ENCODE results near the gene ENDOV.

The ENDOV gene

GRCh38 chr17:80432961-80433550, 18.1 kb downstream of the ENDOV start:
- no peak for DNase-seq

DNA sequence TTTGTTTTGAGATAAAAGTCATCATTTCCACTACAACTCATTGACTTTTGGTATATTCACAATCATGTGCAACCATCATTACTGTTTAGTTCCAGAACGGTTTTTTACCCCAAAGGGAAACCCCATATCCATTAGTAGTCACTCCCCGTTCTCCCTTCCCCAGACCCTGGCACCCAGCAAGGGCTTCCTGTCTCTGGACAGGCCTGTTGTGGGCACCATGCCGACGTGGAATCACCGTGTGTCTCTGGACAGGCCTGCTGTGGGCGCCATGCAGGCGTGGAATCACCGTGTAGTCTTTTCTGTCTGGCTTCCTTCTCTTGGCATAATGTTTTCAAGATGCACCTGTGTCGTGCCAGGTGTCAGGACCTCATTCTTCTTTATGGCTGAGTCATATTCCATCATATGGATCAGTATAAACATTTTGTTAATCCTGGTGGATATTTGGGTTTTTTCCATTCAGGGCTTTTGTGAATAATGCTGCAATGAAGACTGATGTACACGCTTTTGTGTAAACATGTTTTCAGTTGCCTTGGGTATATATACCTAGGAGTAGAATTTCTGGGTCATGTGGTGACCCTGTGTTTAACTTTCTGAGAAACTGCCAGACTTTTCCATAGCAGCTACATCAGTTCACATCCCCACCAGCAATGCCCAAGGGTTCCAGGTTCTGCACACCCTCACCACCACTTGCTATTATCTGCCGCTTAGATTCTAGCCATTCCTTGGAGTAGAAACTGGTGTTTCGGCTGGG, 19.1 kb downstream of the ENDOV start:
- no peak for DNase-seq

DNA sequence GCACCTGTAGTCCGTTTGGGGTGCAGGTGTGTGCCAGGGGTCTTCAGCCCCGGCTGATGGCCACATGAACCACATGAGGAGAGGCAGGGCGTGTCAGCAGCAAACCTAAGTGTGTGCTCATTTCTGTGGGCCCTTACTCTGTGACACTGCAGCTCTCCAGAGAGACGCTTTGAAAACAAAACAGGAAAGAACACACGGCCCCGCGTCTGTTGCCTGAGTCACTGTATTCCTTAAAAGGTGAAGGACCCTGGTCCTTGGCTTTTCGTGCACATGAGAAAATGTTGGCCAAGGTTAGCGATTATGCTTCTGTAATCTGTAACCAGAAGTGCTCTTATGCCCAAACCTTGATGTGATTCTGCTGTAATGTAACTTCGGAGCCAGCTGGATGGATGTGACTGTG, 22.6 kb downstream of the ENDOV start:
- no peak for DNase-seq

DNA sequence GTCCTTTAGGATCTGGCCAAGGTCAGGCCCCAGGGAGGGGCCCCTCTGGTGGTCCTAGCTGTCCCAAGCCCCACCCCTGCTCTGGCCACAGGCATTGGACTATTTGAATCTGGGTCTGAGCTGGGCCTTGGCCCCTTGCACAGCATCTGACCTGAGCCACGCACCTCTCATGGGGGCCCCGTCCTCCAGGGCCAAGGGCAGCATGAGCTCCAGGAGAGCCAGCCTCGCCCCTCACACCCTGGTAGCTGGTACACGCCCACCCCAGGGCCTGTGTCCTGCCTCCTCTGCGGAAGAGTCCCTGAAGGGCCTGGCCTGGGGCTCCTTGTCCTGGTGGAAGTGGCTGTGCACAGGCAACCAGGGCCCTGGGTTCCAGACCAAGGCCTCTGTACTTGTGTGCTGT, 23.8 kb downstream of the ENDOV start:
- no peak for DNase-seq

DNA sequence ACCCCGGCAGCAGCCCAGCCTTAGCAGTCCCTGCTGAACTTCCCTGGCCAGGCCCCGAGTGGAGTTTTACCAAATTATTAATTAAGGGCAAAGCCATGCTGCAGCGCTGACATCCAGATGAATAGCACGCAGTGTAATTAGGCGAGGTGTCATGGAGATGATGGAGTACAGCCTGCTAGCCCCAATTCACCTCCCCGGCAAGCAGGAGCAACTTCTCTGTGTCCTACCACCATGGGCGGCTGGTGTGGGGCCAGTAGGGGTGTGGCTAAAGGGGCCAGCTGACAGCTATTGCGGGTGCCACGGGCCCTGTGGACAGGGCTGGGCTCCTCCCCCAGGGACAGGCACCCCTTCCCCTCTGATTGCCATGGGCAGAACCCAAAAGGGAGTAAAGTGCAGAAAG, 24.5 kb downstream of the ENDOV start:
- no peak for DNase-seq

DNA sequence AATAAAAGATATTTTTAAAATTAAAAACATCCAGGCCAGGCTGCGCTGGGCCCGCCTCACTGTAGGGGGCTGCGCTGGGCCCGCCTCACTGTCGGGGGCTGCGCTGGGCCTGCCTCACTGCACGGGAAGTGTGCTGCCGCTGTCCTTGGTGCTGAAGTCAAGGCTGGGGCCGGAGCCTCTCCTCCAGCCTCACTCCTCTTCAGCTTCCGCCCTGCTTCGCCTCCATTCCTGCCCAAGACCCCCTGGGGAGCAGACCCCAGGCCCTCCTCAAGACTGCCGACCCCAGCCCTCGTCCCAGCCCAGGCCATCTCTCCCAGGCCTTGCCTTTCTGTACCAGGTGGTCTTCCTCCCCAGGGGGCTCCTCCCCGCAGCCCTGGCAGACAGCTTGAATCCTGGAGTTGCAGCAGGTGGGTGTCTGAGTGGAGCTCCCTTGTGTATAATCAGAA, 26.2 kb downstream of the ENDOV start:
- DNase-seq = no peak

DNA sequence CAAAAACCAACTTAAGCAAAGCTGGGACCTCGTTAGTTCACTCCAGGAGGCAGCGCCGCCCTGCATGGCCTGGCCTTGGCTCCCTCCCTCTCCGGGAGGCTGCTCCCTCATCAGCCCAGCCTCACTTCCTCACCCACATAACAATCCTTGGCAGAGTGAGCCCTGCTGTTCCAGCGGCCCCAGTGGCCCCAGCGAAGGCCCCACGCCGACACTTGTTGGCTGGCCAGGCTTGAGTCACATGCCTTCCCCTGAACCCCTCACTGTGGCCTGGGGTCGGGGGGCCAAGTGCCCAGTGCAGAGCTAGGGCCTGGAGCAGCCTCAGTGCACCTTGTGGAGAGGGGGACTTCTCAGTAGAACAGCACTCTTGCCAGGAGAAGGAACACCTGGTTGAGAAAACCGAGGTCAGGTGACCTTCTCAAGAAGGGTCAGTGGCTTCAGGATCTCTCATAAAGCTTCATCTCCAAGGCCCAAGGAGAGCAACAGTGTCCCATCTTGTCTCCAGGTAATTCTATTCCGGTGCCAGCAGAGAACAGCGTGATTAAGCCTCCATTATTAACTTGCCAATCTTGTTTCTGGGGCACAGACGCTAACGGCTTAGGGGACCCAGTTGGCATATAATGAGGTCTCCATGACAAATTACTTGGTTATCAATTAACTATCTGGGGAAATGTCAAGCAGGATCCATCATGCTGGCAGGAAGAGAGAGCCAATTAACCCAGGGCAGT, 26.8 kb downstream of the ENDOV start:
- no peak for DNase-seq

DNA sequence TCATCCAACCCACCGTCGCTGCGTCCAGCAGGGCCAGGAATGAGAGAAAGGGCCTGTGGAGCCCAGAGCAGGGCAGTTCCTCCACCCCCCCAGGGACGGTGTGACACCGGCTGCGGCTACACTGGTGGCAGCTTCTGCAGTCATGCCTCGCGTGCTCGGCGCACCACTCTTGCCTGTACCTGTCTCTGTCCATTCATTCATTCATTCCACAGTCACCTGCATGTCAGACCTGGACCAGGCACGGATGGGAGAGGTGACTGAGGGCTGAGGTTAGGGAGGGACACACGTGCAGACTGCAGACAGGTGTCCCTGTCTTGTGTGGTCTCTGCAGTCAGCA, 27.3 kb downstream of the ENDOV start:
- no peak for DNase-seq

- DNase-seq = no peak
Measured at GRCh38 chr17:80442764-80443163, 27.8 kb downstream of the ENDOV start.

DNA sequence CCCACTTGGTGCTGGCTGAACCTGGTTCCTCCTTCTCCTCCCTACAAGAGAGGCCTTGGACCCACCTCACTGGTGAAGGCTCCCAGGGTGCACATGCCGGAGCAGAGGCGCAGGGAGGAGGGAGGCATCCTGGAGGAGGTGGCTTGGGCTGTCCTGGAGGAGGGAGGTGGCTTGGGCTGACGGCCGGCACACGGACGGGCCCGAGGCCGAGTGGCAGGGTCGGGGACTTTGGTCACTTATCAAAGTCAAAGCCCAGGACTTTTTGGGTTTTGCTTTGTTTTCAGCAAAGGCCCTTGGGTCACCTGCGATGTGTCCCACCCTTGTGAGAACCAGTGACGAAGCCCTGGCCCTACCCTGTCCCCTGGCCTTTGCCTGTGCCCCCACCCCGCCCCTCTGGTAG, 28.5 kb downstream of the ENDOV start:
- no peak for DNase-seq

DNA sequence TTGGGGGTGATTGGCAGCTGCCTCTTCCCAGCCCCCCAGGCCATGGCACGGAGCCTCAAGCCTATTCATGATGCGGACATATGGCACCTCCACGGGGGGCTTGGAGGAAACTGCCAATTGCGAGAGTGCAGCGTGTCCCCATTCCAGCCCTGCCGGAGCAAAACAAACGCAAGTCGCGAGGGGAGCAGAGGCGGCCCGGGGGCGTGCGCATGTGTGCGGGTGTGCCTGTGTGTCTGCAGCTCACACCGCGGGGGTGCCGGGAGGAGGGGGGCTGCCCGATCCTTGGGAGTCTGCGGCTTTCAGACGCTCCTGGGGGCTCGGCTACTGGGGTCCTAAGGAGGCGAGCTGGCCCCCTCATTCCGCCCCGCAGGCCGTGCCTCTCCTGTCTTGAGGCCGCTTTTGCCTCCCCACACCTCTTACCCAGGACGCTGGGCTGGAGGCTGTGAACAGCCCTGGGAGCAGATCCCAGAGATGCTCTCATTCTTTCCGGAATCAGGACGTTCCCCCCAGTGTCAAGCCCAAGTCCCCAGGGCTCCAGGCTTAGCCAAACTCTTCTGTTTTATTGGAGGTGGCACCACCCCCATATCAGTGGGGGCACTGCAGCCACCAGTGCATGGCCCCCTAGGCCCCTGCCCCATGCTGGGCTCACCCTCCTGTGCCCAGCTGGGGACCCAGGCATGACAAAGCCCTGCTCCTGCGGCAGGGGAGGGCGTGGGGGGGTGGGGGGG, 29.1 kb downstream of the ENDOV start:
- DNase-seq = no peak

GRCh38 chr17:80444644-80444979, 29.6 kb downstream of the ENDOV start:
- DNase-seq = no peak

GRCh38 chr17:80445007-80445725, 30.2 kb downstream of the ENDOV start:
- no peak for DNase-seq

GRCh38 chr17:80445726-80446110, 30.8 kb downstream of the ENDOV start:
- DNase-seq = no peak

DNA sequence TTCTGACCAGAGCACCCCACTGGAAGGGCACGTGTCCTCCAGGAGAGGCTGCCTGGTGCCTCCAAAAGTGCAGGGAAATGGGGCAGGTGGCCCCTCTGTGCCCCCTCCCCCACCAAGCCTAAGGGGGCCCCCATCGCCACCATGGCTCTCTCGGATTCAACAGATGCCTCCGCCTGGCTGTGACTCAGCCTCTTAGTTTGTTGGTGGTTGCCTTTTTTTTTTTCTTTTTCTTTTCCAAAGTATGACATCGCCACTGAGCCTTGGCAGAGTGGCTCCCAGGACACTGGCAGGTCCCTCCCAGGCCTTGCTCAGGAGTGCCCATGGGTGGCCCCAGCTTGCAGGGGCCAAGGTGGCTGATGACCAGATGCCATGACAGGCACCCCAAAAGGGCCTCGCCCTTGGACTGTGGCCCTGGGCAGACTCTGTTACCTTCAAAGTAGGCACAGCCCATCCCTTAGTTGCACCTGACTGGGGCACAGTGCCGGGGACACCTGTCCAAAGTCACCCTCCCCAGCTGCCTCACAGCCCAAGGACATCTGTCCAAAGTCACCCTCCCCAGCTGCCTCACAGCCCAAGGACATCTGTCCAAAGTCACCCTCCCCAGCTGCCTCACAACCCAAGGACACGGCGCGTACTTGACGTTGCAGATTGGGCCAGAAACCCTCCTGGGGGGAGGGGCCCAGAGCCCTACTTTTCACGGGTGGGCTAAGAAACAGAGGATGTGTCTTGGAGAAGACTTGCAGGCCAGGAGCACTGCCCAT, 31.9 kb downstream of the ENDOV start:
- DNase-seq = no peak

GRCh38 chr17:80447790-80448189, 32.8 kb downstream of the ENDOV start:
- no peak for DNase-seq

- DNase-seq = no peak
Measured at GRCh38 chr17:80449194-80449929, 34.4 kb downstream of the ENDOV start.

DNA sequence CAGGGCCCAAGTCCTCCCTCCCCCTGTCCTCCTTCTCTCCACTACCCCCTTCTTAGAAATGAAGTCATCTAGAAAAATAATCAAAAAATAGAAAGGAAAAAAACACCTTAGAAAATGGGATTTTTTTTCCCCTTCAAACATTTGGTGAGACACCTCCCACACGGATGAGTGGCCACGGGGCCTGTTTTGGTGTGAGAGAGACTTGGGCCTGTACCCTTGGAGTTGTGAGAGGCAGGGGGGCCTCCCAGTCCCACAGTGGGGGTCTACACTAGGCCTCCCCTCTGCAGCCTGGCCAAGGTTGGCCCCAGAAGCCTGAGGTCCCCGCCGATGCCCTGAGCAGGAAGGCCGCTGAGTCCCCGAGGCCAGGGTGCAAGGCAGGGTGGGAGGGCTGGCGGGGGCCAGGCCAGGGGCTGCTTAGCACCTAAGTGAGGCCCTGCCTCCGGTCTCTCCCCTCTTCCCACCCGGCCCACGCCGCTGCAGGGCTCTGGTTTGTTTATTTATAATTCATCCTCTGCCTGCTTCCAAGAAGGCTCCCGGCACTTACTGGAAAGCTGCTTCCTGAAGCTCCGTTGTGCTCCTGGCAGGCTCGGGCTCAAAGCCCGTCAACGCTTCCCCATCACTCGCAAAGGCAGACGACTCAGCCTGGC, 35.1 kb downstream of the ENDOV start:
- DNase-seq = no peak

GRCh38 chr17:80451104-80451775, 36.3 kb downstream of the ENDOV start:
- no peak for DNase-seq

DNA sequence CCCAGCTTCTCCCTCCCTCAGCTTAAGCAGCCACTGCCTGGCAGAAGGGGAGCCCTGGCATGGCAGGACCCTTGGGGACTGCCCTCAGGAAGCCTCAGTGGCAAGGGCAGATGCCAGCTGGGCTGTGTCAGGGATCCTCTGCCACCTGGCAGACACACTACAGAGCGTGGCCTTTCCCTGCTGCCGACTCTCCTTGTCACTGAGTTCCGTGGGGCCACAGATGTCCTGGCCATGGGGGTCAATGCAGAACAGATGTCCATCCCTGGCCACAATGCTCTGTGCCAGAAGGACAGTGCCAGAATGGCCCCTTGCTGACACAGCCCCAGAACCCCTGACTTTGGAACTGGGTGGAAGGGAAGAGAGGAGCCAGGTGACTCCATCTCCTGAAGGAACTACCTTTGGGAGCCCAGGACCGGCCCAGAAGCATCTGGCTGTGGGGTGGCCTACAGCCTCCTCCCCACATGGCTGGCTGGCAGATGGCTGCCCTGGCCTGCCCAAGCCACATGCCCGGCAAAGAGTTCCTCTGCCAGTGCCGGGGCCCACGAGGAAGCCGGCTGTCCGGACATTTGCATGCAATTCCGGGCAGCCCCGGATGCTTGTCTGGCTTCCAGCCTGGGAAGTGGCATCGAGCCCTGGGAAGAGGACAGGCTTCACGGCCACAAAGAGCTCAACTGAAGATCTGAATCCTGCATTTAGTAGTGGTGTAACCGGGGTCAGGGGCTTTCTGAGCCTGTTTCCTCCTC, 37.4 kb downstream of the ENDOV start:
- DNase-seq = no peak
